HFF-Myc (cell line): ENCODE data around the gene PPP1CC.
"Not testable (repeated sequence)": the region's sequence is repeated elsewhere in the genome, so short reads cannot be mapped to it uniquely, and the experiment has no call there.

Experiments used
- DNase-seq: peaks from one replicate; pipeline ENCODE4 v3.0.0-alpha.2; 2011; ENCODE audit warnings: low read depth; ENCODE audit errors: extremely low read depth
- H3K4me3 ChIP-seq: replicated peaks from 2 replicates; pipeline ENCODE4 v1.5.1; 2011; ENCODE audit warnings: low read depth, mild to moderate bottlenecking, control low read depth, low read length
- CTCF ChIP-seq: IDR thresholded peaks from 2 replicates; pipeline ENCODE4 v1.5.1; 2012; ENCODE audit warnings: mild to moderate bottlenecking, low read depth, low read length, control low read depth; ENCODE audit errors: missing control alignments

PPP1CC gene

GRCh38 chr12:110728628-110729027 is 14.1 kb downstream of the PPP1CC start:
- H3K4me3 ChIP-seq, result no peak overlapping the region
- DNase-seq, result no peak
- TF ChIP-seq CTCF, result no peak

- no peak overlapping the region for H3K4me3 ChIP-seq
- TF ChIP-seq CTCF, result no peak
- no peak for DNase-seq
Measured at GRCh38 chr12:110726708-110727369, 15.9 kb downstream of the PPP1CC start.

- no peak for TF ChIP-seq CTCF
- no peak overlapping the region for H3K4me3 ChIP-seq
Measured at GRCh38 chr12:110726028-110726427, 16.7 kb downstream of the PPP1CC start.

GRCh38 chr12:110725267-110725666 is 17.4 kb downstream of the PPP1CC start:
- H3K4me3 ChIP-seq, result no peak overlapping the region
- DNase-seq, result no peak
- TF ChIP-seq CTCF, result no peak

More at GRCh38 chr12:110726028-110726427, 16.7 kb downstream of the PPP1CC start:
- DNase-seq, result no peak

- not testable (repeated sequence) for DNase-seq
Measured at GRCh38 chr12:110722892-110723291, 19.8 kb downstream of the PPP1CC start.

GRCh38 chr12:110721570-110721969 is 21.1 kb downstream of the PPP1CC start:
- H3K4me3 ChIP-seq, result no peak overlapping the region
- no peak for DNase-seq
- TF ChIP-seq CTCF, result no peak

More at GRCh38 chr12:110722892-110723291, 19.8 kb downstream of the PPP1CC start:
- not testable (repeated sequence) for H3K4me3 ChIP-seq

- TF ChIP-seq CTCF, result no peak
- no peak for DNase-seq
- H3K4me3 ChIP-seq, result no peak overlapping the region
Measured at GRCh38 chr12:110720516-110720915, 22.2 kb downstream of the PPP1CC start.
